GM19438 (cell line): ENCODE measurements around the gene CDH23.
"Not testable (repeated sequence)": the region's sequence is repeated elsewhere in the genome, so short reads cannot be mapped to it uniquely, and the experiment has no call there.

Experiments used
- ATAC-seq: cut with Tn5 transposase; IDR thresholded peaks from one replicate; pipeline ENCODE4 v1.9.1; 2021; ENCODE audit warnings: low read depth; ENCODE audit not compliant: unreplicated experiment

CDH23 gene

GRCh38 chr10:71396711-71397295, at the start of gene CDH23:
Gene CDH23 (plus strand): TSS chr10:71396920. CDS start chr10:71439832, 42,912 bp downstream.
- ATAC-seq, result no peak

- ATAC-seq, result no peak
Observed at GRCh38 chr10:71347587-71348395, 48.9 kb upstream of the CDH23 start.

- no peak for ATAC-seq
Observed at GRCh38 chr10:71348850-71349249, 47.9 kb upstream of the CDH23 start.

GRCh38 chr10:71349406-71349805, 47.3 kb upstream of the CDH23 start:
- no peak for ATAC-seq

GRCh38 chr10:71351087-71351486, 45.6 kb upstream of the CDH23 start:
- no peak for ATAC-seq

- no peak for ATAC-seq
Observed at GRCh38 chr10:71351628-71352319, 44.9 kb upstream of the CDH23 start.

- no peak for ATAC-seq
Observed at GRCh38 chr10:71353639-71354038, 43.1 kb upstream of the CDH23 start.

GRCh38 chr10:71354776-71355175, 41.9 kb upstream of the CDH23 start:
- no peak for ATAC-seq

- no peak for ATAC-seq
Observed at GRCh38 chr10:71355886-71356285, 40.8 kb upstream of the CDH23 start.

- no peak for ATAC-seq
Observed at GRCh38 chr10:71357792-71358265, 38.9 kb upstream of the CDH23 start.

GRCh38 chr10:71358277-71358676, 38.4 kb upstream of the CDH23 start:
- no peak for ATAC-seq

GRCh38 chr10:71358906-71359305, 37.8 kb upstream of the CDH23 start:
- not testable (repeated sequence) for ATAC-seq

- no peak for ATAC-seq
Observed at GRCh38 chr10:71359364-71360046, 37.2 kb upstream of the CDH23 start.

- ATAC-seq, result no peak
Observed at GRCh38 chr10:71360735-71361134, 36.0 kb upstream of the CDH23 start.

- ATAC-seq, result no peak
Observed at GRCh38 chr10:71361581-71361980, 35.1 kb upstream of the CDH23 start.

GRCh38 chr10:71362141-71362540, 34.6 kb upstream of the CDH23 start:
- ATAC-seq, result no peak

GRCh38 chr10:71363936-71364335, 32.8 kb upstream of the CDH23 start:
- ATAC-seq, result no peak

GRCh38 chr10:71365366-71365765, 31.4 kb upstream of the CDH23 start:
- no peak for ATAC-seq

- ATAC-seq, result no peak
Observed at GRCh38 chr10:71366690-71367089, 30.0 kb upstream of the CDH23 start.

GRCh38 chr10:71367271-71367670, 29.4 kb upstream of the CDH23 start:
- ATAC-seq, result no peak

- no peak for ATAC-seq
Observed at GRCh38 chr10:71368176-71368575, 28.5 kb upstream of the CDH23 start.
